NCI-H446 (cell line): ENCODE results near the gene ACY1.
"Not testable (repeated sequence)": the region's sequence is repeated elsewhere in the genome, so short reads cannot be mapped to it uniquely, and the experiment has no call there.

Experiments used
- DNase-seq, 2 experiments: peaks; one replicate each; lab custom pipeline; 2025; lab: John Stamatoyannopoulos, UW

ACY1 gene

GRCh38 chr3:52024765-52025452 lies 41.6 kb downstream of the ACY1 start:
- no peak for DNase-seq

GRCh38 chr3:52025453-52025852 lies 42.1 kb downstream of the ACY1 start:
- peak in 1 of 2 experiments; percentile 20 for DNase-seq

GRCh38 chr3:52026041-52026440 lies 42.7 kb downstream of the ACY1 start:
- DNase-seq = peak in 1 of 2 experiments; percentile 56

- peak in 1 of 2 experiments; percentile 76 for DNase-seq
Measured at GRCh38 chr3:52028572-52028971, 45.2 kb downstream of the ACY1 start.

- no peak for DNase-seq
Measured at GRCh38 chr3:52029053-52029452, 45.7 kb downstream of the ACY1 start.

- DNase-seq = no peak
Measured at GRCh38 chr3:52029535-52029934, 46.2 kb downstream of the ACY1 start.

- no peak for DNase-seq
Measured at GRCh38 chr3:52030714-52031310, 47.5 kb downstream of the ACY1 start.

GRCh38 chr3:52031896-52032295 lies 48.6 kb downstream of the ACY1 start:
- DNase-seq = no peak

- peak in 1 of 2 experiments; percentile 44 for DNase-seq
Measured at GRCh38 chr3:52032702-52033408, 49.5 kb downstream of the ACY1 start.

GRCh38 chr3:52033748-52034147 lies 50.4 kb downstream of the ACY1 start:
- not testable (repeated sequence) for DNase-seq

- no peak for DNase-seq
Measured at GRCh38 chr3:52034212-52034611, 50.9 kb downstream of the ACY1 start.

- DNase-seq = no peak
Measured at GRCh38 chr3:52034651-52035050, 51.3 kb downstream of the ACY1 start.

GRCh38 chr3:52036222-52036694 lies 52.9 kb downstream of the ACY1 start:
- DNase-seq = peak in 1 of 2 experiments; percentile 19

- DNase-seq = no peak
Measured at GRCh38 chr3:52036829-52037228, 53.5 kb downstream of the ACY1 start.

GRCh38 chr3:52037291-52037690 lies 54.0 kb downstream of the ACY1 start:
- no peak for DNase-seq

GRCh38 chr3:52038227-52038626 lies 54.9 kb downstream of the ACY1 start:
- DNase-seq = no peak
